Measurements from ENCODE around the gene MUSTN1.

Gene MUSTN1

GRCh38 chr3:52801839-52802238, 33.0 kb downstream of the MUSTN1 start:
- no peak overlapping the region for H2AK5ac ChIP-seq (ENCODE audit: low read length)
- H3K4ac ChIP-seq (ENCODE audit: low read depth, low read length): no peak overlapping the region
- no peaks in the 10 kb centered on the region for H3K79me1 ChIP-seq (ENCODE audit: low read length)
- H3K36me3 ChIP-seq (ENCODE audit: control insufficient read depth in 1 of 2, insufficient read depth in 2 of 2, low read length in 2 of 2): no peaks in the 10 kb centered on the region
- H3K27ac ChIP-seq (ENCODE audit: low read depth, low read length): no peak overlapping the region
- no peak for DNase-seq
- no peak overlapping the region for H3K4me2 ChIP-seq (ENCODE audit: low read length)
- no peak overlapping the region for H2BK12ac ChIP-seq (ENCODE audit: low read length)
- H2BK5ac ChIP-seq (ENCODE audit: low read depth, low read length, poor library complexity): no peak overlapping the region
- no peak overlapping the region for H3K9ac ChIP-seq (ENCODE audit: low read length)
- H3K9me3 ChIP-seq (ENCODE audit: insufficient read depth, low read depth, low read length): no peaks in the 10 kb centered on the region
- H4K91ac ChIP-seq (ENCODE audit: low read depth, low read length): no peak overlapping the region
- H2AFZ ChIP-seq (ENCODE audit: insufficient read depth, low read length, poor library complexity): no peak overlapping the region
- H3K4me3 ChIP-seq (ENCODE audit: low read depth, low read length): no peak overlapping the region
- H3K18ac ChIP-seq (ENCODE audit: low read length): no peak overlapping the region
- H3K27me3 ChIP-seq (ENCODE audit: insufficient read depth, low read length): no peaks in the 10 kb centered on the region
- no peak overlapping the region for H3K23ac ChIP-seq (ENCODE audit: low read length)
- peaks cover 0 to 3% of the 10 kb centered on the region in 2 experiments for H3K4me1 ChIP-seq (ENCODE audit: control insufficient read depth in 1 of 2, insufficient read depth in 2 of 2, low read length in 2 of 2)
- no peak overlapping the region for H2BK120ac ChIP-seq (ENCODE audit: insufficient read depth, low read length, poor library complexity)
- H4K12ac ChIP-seq (ENCODE audit: low read depth, low read length): no peak overlapping the region
- no peaks in the 10 kb centered on the region for H3K79me2 ChIP-seq (ENCODE audit: control insufficient read depth, insufficient read depth, low read length, poor library complexity)
- no peak overlapping the region for H4K8ac ChIP-seq (ENCODE audit: low read depth, low read length)
- WGBS (ENCODE audit: extremely low coverage, insufficient coverage, insufficient read length): no CpG with 5 or more reads among the region's 5 CpGs
- no peak overlapping the region for H3K14ac ChIP-seq (ENCODE audit: low read length)

- no CpG with 5 or more reads among the region's 7 CpGs for WGBS (ENCODE audit: extremely low coverage, insufficient coverage, insufficient read length)
- Histone ChIP-seq H3K27ac (ENCODE audit: low read depth, low read length) (no peak overlapping the region), H2BK12ac (ENCODE audit: low read length) (no peak overlapping the region), H4K12ac (ENCODE audit: low read depth, low read length) (no peak overlapping the region), H2AK5ac (ENCODE audit: low read length) (no peak overlapping the region), H3K18ac (ENCODE audit: low read length) (no peak overlapping the region), H3K4me1 (ENCODE audit: control insufficient read depth in 1 of 2, insufficient read depth in 2 of 2, low read length in 2 of 2) (peaks cover 0 to 3% of the 10 kb centered on the region in 2 experiments), H3K9ac (ENCODE audit: low read length) (no peak overlapping the region), H2AFZ (ENCODE audit: insufficient read depth, low read length, poor library complexity) (no peak overlapping the region), H3K79me1 (ENCODE audit: low read length) (no peaks in the 10 kb centered on the region), H3K23ac (ENCODE audit: low read length) (no peak overlapping the region), H3K27me3 (ENCODE audit: insufficient read depth, low read length) (no peaks in the 10 kb centered on the region), H4K8ac (ENCODE audit: low read depth, low read length) (no peak overlapping the region), H3K9me3 (ENCODE audit: insufficient read depth, low read depth, low read length) (no peaks in the 10 kb centered on the region), H3K4me3 (ENCODE audit: low read depth, low read length) (no peak overlapping the region), H2BK5ac (ENCODE audit: low read depth, low read length, poor library complexity) (no peak overlapping the region), H3K4ac (ENCODE audit: low read depth, low read length) (no peak overlapping the region), H3K36me3 (ENCODE audit: control insufficient read depth in 1 of 2, insufficient read depth in 2 of 2, low read length in 2 of 2) (no peaks in the 10 kb centered on the region), H3K79me2 (ENCODE audit: control insufficient read depth, insufficient read depth, low read length, poor library complexity) (no peaks in the 10 kb centered on the region), H4K91ac (ENCODE audit: low read depth, low read length) (no peak overlapping the region), H3K4me2 (ENCODE audit: low read length) (no peak overlapping the region), H2BK120ac (ENCODE audit: insufficient read depth, low read length, poor library complexity) (no peak overlapping the region), H3K14ac (ENCODE audit: low read length) (no peak overlapping the region)
- no peak for DNase-seq
Measured at GRCh38 chr3:52800079-52800478, 34.7 kb downstream of the MUSTN1 start.

GRCh38 chr3:52798978-52799476, 35.8 kb downstream of the MUSTN1 start:
- H3K79me2 ChIP-seq (ENCODE audit: control insufficient read depth, insufficient read depth, low read length, poor library complexity): no peaks in the 10 kb centered on the region
- H2BK5ac ChIP-seq (ENCODE audit: low read depth, low read length, poor library complexity): no peak overlapping the region
- H3K27ac ChIP-seq (ENCODE audit: low read depth, low read length): no peak overlapping the region
- no peaks in the 10 kb centered on the region for H3K36me3 ChIP-seq (ENCODE audit: control insufficient read depth in 1 of 2, insufficient read depth in 2 of 2, low read length in 2 of 2)
- no peak overlapping the region for H3K18ac ChIP-seq (ENCODE audit: low read length)
- no peaks in the 10 kb centered on the region for H3K27me3 ChIP-seq (ENCODE audit: insufficient read depth, low read length)
- no peak overlapping the region for H3K23ac ChIP-seq (ENCODE audit: low read length)
- H3K14ac ChIP-seq (ENCODE audit: low read length): no peak overlapping the region
- H3K4me2 ChIP-seq (ENCODE audit: low read length): no peak overlapping the region
- peaks cover 0 to 3% of the 10 kb centered on the region in 2 experiments for H3K4me1 ChIP-seq (ENCODE audit: control insufficient read depth in 1 of 2, insufficient read depth in 2 of 2, low read length in 2 of 2)
- H2BK12ac ChIP-seq (ENCODE audit: low read length): no peak overlapping the region
- no CpG with 5 or more reads among the region's 14 CpGs for WGBS (ENCODE audit: extremely low coverage, insufficient coverage, insufficient read length)
- H3K4me3 ChIP-seq (ENCODE audit: low read depth, low read length): no peak overlapping the region
- H2AK5ac ChIP-seq (ENCODE audit: low read length): no peak overlapping the region
- H4K91ac ChIP-seq (ENCODE audit: low read depth, low read length): no peak overlapping the region
- DNase-seq: peak; percentile 96 to 97
- H3K4ac ChIP-seq (ENCODE audit: low read depth, low read length): no peak overlapping the region
- no peaks in the 10 kb centered on the region for H3K79me1 ChIP-seq (ENCODE audit: low read length)
- H2BK120ac ChIP-seq (ENCODE audit: insufficient read depth, low read length, poor library complexity): no peak overlapping the region
- H4K8ac ChIP-seq (ENCODE audit: low read depth, low read length): no peak overlapping the region
- H4K12ac ChIP-seq (ENCODE audit: low read depth, low read length): no peak overlapping the region
- no peak overlapping the region for H3K9ac ChIP-seq (ENCODE audit: low read length)
- H3K9me3 ChIP-seq (ENCODE audit: insufficient read depth, low read depth, low read length): no peaks in the 10 kb centered on the region
- no peak overlapping the region for H2AFZ ChIP-seq (ENCODE audit: insufficient read depth, low read length, poor library complexity)

GRCh38 chr3:52798376-52798977, 36.3 kb downstream of the MUSTN1 start:
- Histone ChIP-seq H3K14ac (ENCODE audit: low read length) (no peak overlapping the region), H3K27ac (ENCODE audit: low read depth, low read length) (no peak overlapping the region), H3K4ac (ENCODE audit: low read depth, low read length) (no peak overlapping the region), H4K91ac (ENCODE audit: low read depth, low read length) (no peak overlapping the region), H3K36me3 (ENCODE audit: control insufficient read depth in 1 of 2, insufficient read depth in 2 of 2, low read length in 2 of 2) (no peaks in the 10 kb centered on the region), H4K8ac (ENCODE audit: low read depth, low read length) (no peak overlapping the region), H3K27me3 (ENCODE audit: insufficient read depth, low read length) (no peaks in the 10 kb centered on the region), H3K9me3 (ENCODE audit: insufficient read depth, low read depth, low read length) (no peaks in the 10 kb centered on the region), H3K79me2 (ENCODE audit: control insufficient read depth, insufficient read depth, low read length, poor library complexity) (no peaks in the 10 kb centered on the region), H3K79me1 (ENCODE audit: low read length) (no peaks in the 10 kb centered on the region), H3K4me1 (ENCODE audit: control insufficient read depth in 1 of 2, insufficient read depth in 2 of 2, low read length in 2 of 2) (peaks cover 0 to 3% of the 10 kb centered on the region in 2 experiments), H2BK5ac (ENCODE audit: low read depth, low read length, poor library complexity) (no peak overlapping the region), H4K12ac (ENCODE audit: low read depth, low read length) (no peak overlapping the region), H2BK120ac (ENCODE audit: insufficient read depth, low read length, poor library complexity) (no peak overlapping the region), H3K23ac (ENCODE audit: low read length) (no peak overlapping the region), H3K4me2 (ENCODE audit: low read length) (no peak overlapping the region), H3K4me3 (ENCODE audit: low read depth, low read length) (no peak overlapping the region), H3K9ac (ENCODE audit: low read length) (no peak overlapping the region), H2AFZ (ENCODE audit: insufficient read depth, low read length, poor library complexity) (no peak overlapping the region), H2AK5ac (ENCODE audit: low read length) (no peak overlapping the region), H2BK12ac (ENCODE audit: low read length) (no peak overlapping the region), H3K18ac (ENCODE audit: low read length) (no peak overlapping the region)
- no peak for DNase-seq
- no CpG with 5 or more reads among the region's 10 CpGs for WGBS (ENCODE audit: extremely low coverage, insufficient coverage, insufficient read length)
